GM06990 (cell line): ENCODE measurements around the gene AGAP1.

Experiments
- DNase-seq: peaks from one replicate; pipeline ENCODE4 v3.0.0-alpha.2; 2011; ENCODE audit not compliant: insufficient read length; ENCODE audit errors: extremely low read depth
- H3K27me3 ChIP-seq: replicated peaks from 2 replicates; pipeline ENCODE4 v1.6.0; 2011; ENCODE audit warnings: low read length; ENCODE audit not compliant: control insufficient read depth, insufficient read depth
- H3K36me3 ChIP-seq: 2 replicates; pipeline ENCODE4 v1.5.1; 2011; ENCODE audit warnings: low read length; ENCODE audit not compliant: control insufficient read depth, insufficient read depth
- H3K4me3 ChIP-seq: replicated peaks from 2 replicates; pipeline ENCODE4 v1.5.1; 2011; ENCODE audit warnings: low read depth, mild to moderate bottlenecking, control low read depth, low read length
- TF ChIP-seq, protein P1 (sequence below): IDR thresholded peaks from 2 replicates; pipeline ENCODE4 v1.5.1; 2011; ENCODE audit warnings: low read length, control low read depth, mild to moderate bottlenecking, inconsistent platforms; ENCODE audit not compliant: insufficient read depth, poor library complexity, severe bottlenecking

AGAP1 gene

DNA sequence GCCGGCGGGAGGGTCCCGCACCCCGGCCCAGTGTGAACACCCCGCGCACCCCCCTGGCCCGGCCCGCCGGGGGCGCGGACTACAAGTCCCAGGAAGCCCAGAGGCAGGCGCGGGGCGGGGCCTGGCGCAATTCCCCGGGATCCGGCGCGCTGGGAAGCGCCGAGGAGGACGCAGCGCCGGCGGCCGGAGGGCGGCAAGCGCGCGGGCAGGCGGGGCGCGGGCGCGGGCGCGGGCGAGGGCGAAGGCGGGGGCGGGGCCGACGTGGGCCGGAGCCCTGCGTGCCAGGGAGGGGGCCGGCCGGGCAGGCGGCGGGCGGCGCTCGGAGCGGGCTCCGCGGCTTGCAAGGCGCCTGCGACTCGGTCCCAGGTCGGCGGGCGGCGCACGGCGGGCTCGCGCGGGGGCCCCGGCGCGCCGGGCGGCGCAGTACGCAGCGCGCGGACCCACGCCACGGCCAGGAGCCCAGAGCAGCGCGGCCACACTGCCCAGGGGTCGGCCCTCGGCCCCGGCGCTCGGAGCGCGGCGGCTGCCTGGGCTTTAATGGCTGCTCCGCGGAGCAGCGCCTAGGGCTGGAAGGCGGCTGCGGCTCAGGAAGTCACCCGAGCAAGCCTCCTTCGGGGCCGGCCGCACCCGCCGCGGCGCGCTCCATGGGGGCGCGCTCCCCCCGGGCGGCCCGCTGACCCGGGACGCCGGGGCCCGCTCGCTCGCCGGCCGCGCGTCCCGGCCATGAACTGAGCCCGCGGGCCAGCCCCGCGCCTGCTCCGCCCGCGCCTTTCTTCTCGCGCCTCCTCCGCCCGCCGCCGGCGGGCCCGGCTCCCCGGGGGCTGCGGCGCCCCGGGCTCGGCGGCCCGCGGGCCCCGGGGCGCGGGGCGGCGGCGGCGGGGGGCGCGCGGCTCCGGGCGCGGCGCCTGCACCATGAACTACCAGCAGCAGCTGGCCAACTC is at the start of gene AGAP1:
Gene AGAP1, plus strand, starts transcription at position 269 of the 941 bp plus-strand sequence.
- Histone ChIP-seq H3K36me3 (no peaks in the 10 kb centered on the region), H3K27me3 (no peaks in the 10 kb centered on the region; the same call in 1 of the 2 replicates), H3K4me3 (peak within 1 kb of the TSS; percentile 35; the same call in 1 of the 2 replicates)
- TF ChIP-seq, protein P1, sequence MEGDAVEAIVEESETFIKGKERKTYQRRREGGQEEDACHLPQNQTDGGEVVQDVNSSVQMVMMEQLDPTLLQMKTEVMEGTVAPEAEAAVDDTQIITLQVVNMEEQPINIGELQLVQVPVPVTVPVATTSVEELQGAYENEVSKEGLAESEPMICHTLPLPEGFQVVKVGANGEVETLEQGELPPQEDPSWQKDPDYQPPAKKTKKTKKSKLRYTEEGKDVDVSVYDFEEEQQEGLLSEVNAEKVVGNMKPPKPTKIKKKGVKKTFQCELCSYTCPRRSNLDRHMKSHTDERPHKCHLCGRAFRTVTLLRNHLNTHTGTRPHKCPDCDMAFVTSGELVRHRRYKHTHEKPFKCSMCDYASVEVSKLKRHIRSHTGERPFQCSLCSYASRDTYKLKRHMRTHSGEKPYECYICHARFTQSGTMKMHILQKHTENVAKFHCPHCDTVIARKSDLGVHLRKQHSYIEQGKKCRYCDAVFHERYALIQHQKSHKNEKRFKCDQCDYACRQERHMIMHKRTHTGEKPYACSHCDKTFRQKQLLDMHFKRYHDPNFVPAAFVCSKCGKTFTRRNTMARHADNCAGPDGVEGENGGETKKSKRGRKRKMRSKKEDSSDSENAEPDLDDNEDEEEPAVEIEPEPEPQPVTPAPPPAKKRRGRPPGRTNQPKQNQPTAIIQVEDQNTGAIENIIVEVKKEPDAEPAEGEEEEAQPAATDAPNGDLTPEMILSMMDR = no peak
- DNase-seq = peak; percentile 45

DNA sequence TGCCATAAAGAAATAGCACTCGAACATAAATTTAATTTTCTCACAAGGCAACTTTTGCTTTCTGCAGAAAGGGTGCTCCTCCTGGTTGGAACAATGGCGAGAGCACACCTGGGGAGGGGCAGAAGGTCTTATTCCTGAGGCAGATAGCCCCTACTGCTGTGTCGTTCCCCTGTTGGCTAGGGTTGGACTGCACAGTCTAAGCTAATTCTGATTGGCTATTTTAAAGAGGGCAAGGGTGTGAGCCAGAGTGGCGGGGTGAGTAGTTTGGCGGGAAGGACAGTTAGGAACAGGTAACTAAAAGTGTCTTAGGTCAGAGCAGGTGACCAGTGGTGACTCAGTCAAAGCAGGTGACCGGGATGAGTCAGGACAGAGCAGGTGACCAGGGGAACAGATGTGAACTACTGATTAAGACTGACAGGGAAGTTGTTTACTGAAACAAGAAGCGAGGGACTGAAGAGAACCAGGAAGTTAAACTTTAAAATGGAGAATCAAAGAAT is 49.7 kb upstream of the AGAP1 start:
- DNase-seq = no peak
- TF ChIP-seq, protein P1 = no peak
- H3K4me3 ChIP-seq = no peak overlapping the region
- H3K36me3 ChIP-seq = no peaks in the 10 kb centered on the region
- H3K27me3 ChIP-seq = no peaks in the 10 kb centered on the region

DNA sequence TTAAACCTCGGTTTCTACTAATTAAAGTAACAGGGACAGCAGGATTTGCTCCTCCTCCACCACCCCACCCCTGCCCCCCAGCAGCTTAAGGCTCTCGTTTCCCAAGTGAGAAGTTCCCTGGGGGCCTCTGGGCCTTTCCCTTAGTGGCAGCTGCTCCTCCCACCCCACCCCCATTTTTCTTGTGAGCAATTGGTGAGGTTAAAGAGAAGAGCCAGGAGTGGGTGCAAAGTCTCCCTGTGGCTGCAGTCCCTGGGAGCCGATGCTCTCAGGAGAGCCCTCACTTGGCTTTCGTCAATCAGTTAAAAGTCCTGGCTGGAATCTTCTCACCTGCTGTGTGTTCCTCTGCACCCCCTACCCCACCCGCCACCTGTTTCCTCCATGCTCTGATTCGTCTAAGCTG is 48.7 kb upstream of the AGAP1 start:
- H3K4me3 ChIP-seq = no peak overlapping the region
- H3K27me3 ChIP-seq = no peaks in the 10 kb centered on the region
- DNase-seq = no peak
- no peaks in the 10 kb centered on the region for H3K36me3 ChIP-seq
- TF ChIP-seq, protein P1 = no peak

DNA sequence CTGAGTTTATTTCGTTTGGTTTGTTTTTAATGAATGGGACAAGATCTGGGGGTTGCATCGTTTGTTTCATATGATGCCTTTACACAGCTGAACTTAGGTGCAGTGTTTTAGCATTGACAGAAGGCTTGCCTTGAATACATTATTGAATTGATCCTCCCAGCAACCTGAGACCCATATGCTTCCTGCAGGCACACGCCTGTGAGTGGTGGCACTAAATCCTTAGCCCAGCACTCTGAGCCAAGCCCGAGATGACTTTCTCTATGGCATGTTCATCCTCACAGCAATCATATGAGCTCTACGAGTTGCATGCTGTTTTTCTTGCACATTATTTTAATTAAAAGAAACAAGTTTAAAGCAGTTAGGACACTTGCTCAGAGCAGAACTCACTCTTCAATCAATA is 47.8 kb upstream of the AGAP1 start:
- no peaks in the 10 kb centered on the region for H3K27me3 ChIP-seq
- TF ChIP-seq, protein P1 = no peak
- DNase-seq = no peak
- H3K36me3 ChIP-seq = no peaks in the 10 kb centered on the region
- no peak overlapping the region for H3K4me3 ChIP-seq

DNA sequence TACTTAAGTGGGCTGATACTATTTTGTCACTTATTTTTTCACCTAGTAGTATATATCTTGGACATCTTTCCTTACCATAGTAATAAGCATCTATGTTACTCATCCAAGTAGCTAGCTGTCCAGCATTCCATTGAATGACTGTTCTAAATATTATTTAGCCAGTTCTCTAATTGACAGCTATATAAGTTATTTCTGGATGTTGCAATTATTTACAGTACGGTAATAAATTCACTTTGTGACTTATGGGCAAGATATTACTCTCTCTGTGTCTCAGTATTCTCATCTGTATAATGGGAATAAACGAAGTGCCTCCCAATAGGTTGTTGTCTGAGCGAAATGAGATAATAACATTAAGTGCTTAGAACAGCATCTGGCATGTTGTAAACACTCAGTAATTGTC is 46.6 kb upstream of the AGAP1 start:
- Histone ChIP-seq H3K4me3 (no peak overlapping the region), H3K27me3 (no peaks in the 10 kb centered on the region), H3K36me3 (no peaks in the 10 kb centered on the region)
- TF ChIP-seq, protein P1 = no peak
- no peak for DNase-seq
